HG03039 (cell line): ENCODE data around the gene KLB.
"Not testable (repeated sequence)": the region's sequence is repeated elsewhere in the genome, so short reads cannot be mapped to it uniquely, and the experiment has no call there.

Experiments
- ATAC-seq: cut with Tn5 transposase; IDR thresholded peaks from one replicate; pipeline ENCODE4 v1.9.1; 2021; ENCODE audit warnings: mild to moderate bottlenecking, moderate library complexity; ENCODE audit not compliant: unreplicated experiment

Gene KLB

GRCh38 chr4:39425297-39425696, 18.6 kb downstream of the KLB start:
- not testable (repeated sequence) for ATAC-seq

DNA sequence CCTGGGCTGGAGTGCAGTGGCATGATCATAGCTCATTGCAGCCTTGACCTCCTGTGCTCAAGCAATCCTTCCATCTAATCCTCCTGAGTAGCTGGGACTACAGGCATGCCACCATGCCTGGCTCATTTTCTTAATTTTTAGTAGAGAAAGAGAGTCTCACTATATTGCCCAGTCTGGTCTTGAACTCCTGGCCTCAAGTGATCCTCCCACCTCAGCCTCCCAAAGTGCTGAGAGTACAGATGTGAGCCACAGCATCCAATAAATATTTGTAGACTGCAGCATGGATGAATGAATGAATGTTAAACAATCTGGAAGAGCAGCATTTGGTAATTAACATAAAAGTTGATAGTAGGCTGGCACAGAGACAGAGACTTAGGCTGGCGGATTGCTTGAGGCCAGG, 20.0 kb downstream of the KLB start:
- ATAC-seq, result no peak

DNA sequence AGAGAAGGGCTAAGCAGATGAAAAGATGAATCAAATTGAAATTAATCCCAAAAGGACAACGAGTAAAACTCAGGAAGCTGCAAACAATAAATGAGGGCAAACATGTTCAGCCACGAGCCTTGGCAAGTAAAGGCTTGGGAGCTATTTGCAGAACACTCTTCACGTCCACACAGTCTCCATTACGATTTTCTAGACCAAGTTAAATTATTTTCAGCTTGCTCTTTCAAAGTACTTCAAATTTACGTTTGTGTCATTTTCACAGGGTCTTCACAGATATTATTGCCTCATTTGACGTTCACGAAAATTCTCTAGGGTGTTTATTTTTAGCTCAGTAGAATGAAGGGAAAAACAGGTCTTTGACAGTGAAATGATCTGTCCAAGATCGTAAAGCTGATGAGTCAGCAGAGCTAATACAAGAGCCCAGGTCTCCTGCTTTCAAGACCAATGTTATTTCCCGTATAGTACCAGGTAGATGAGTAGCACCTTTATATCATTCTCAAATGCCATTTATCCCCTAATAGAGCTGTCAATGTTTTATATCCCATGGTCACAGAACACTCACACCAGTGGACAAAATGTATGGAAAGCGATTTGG, 20.9 kb downstream of the KLB start:
- no peak for ATAC-seq

GRCh38 chr4:39429476-39430334, 23.0 kb downstream of the KLB start:
- ATAC-seq, result no peak

DNA sequence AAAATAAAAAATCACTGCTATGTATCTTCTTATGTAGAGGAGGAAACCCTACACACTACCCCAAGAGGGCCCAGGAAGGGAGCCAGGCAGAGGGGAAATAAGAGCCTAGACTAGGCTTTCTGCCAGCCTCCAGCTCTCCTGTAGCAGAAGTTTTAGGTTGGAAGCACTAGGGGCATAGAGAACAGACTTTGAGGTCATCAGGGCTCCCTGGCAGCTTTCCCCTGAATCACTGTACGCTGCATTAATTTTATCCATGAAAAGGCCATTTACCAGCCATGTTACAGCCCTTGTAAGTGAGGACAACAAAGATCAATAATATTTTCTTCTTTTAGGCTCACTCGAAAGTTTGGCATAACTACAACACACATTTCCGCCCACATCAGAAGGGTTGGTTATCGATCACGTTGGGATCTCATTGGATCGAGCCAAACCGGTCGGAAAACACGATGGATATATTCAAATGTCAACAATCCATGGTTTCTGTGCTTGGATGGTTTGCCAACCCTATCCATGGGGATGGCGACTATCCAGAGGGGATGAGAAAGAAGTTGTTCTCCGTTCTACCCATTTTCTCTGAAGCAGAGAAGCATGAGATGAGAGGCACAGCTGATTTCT, 27.3 kb downstream of the KLB start:
- no peak for ATAC-seq

- ATAC-seq, result no peak
These were observed 29.2 kb downstream of the KLB start for GRCh38 chr4:39435659-39436563.

DNA sequence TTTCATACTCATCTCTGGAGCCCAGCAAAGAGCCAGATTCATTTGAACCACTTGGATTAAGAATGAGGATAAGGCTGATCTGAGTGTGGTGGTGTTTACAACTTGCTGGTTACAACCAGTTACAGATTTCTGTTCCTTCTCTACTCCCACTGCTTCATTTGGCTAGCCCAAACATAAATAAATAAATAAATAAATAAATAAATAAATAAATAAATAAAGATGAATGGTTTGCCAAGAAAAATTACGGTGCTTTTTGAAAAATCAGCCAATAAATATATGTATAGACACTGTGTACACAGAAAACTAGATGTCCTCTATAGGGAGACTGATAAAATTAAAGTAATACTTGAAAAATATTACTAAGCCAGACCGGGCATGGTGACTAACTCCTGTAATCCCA, 34.9 kb downstream of the KLB start:
- no peak for ATAC-seq

DNA sequence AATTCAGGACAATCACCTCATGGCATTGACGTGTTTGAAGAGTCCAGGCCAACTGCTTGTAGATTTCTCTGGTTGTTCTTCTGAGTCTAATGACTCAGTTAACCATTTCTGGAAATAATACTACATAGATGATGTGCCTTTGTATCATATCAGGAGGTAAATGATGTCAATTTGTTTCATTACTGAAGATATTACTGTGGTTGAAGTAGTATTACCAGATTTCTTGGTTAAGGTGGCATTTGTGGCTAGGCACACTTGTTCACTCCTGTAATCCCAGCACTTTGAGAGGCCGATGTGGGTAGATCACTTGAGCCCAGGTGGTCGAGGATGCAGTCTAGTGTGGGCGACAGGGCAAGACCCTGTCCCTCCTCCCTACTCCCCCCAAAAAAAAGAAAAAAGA, 36.3 kb downstream of the KLB start:
- ATAC-seq, result no peak

DNA sequence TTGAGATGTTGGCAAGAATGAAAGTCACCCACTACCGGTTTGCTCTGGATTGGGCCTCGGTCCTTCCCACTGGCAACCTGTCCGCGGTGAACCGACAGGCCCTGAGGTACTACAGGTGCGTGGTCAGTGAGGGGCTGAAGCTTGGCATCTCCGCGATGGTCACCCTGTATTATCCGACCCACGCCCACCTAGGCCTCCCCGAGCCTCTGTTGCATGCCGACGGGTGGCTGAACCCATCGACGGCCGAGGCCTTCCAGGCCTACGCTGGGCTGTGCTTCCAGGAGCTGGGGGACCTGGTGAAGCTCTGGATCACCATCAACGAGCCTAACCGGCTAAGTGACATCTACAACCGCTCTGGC, 39.7 kb downstream of the KLB start:
- ATAC-seq, result no peak

DNA sequence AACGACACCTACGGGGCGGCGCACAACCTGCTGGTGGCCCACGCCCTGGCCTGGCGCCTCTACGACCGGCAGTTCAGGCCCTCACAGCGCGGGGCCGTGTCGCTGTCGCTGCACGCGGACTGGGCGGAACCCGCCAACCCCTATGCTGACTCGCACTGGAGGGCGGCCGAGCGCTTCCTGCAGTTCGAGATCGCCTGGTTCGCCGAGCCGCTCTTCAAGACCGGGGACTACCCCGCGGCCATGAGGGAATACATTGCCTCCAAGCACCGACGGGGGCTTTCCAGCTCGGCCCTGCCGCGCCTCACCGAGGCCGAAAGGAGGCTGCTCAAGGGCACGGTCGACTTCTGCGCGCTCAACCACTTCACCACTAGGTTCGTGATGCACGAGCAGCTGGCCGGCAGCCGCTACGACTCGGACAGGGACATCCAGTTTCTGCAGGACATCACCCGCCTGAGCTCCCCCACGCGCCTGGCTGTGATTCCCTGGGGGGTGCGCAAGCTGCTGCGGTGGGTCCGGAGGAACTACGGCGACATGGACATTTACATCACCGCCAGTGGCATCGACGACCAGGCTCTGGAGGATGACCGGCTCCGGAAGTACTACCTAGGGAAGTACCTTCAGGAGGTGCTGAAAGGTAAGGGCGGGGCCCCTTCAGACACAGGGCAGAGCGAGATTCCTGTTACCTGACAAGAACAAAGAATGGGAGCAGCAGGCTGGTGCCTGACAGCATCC, 40.3 kb downstream of the KLB start:
- peak; percentile 73 for ATAC-seq

- no peak for ATAC-seq
These were observed 43.9 kb downstream of the KLB start for GRCh38 chr4:39450618-39451017.

GRCh38 chr4:39451423-39452023, 44.8 kb downstream of the KLB start:
- no peak for ATAC-seq

- no peak for ATAC-seq
These were observed 45.6 kb downstream of the KLB start for GRCh38 chr4:39452153-39452859.

- no peak for ATAC-seq
These were observed 46.3 kb downstream of the KLB start for GRCh38 chr4:39452860-39453587.

DNA sequence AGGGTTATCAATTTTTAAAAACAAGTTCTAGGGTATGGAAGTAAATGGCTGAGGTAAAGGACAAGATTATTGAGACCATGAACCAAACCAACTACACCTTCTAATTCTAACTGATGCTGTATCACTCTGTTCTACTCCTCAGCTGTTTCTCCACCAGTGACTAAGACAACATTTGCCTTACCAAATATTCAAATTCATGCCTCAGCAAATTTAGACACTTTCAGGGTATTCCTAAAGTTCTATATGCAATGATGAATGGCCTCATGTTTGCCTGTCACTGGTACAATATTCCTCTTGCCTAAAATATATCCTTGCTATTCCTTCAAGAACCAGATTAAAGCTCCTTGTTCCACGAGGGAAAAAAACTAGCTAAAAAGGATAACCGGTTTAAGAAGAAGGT, 47.0 kb downstream of the KLB start:
- no peak for ATAC-seq

- ATAC-seq, result no peak
These were observed 48.8 kb downstream of the KLB start for GRCh38 chr4:39455486-39455885.

GRCh38 chr4:39456946-39457763, 50.4 kb downstream of the KLB start:
- no peak for ATAC-seq

GRCh38 chr4:39458161-39458504, 51.4 kb downstream of the KLB start:
- ATAC-seq, result not testable (repeated sequence)
